ENCODE measurements around the gene ANKRD27.

DNA sequence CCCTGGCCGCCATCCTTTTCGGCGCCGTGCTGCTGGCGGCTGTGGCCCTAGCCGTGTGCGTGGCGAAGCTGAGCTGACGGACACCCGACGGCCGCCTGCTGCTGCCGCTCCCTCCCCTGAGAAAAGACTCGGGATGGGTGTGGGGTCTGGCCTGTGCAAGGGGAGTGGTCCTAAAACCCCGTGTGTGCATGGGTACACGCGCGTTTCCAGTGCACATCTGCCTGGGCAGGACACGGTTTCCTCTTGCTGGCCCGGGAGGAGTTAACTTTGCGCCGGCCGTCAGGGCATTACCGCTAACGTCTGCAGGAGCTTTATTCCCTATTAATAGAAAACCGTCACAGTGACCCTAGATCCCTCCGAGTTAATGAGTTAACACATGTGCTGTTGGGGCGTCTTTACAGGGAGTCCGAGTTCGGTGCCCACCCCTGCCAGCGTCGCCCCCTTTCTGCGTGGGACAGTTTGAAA lies 1.9 kb upstream of the ANKRD27 start:
- TF ChIP-seq, protein P1, sequence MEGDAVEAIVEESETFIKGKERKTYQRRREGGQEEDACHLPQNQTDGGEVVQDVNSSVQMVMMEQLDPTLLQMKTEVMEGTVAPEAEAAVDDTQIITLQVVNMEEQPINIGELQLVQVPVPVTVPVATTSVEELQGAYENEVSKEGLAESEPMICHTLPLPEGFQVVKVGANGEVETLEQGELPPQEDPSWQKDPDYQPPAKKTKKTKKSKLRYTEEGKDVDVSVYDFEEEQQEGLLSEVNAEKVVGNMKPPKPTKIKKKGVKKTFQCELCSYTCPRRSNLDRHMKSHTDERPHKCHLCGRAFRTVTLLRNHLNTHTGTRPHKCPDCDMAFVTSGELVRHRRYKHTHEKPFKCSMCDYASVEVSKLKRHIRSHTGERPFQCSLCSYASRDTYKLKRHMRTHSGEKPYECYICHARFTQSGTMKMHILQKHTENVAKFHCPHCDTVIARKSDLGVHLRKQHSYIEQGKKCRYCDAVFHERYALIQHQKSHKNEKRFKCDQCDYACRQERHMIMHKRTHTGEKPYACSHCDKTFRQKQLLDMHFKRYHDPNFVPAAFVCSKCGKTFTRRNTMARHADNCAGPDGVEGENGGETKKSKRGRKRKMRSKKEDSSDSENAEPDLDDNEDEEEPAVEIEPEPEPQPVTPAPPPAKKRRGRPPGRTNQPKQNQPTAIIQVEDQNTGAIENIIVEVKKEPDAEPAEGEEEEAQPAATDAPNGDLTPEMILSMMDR (IDR thresholded peaks at IDR 0.05; ENCODE audit: insufficient read depth, low read depth, low read length) = no peak
- peak; percentile 61 for TF ChIP-seq EZH2 (IDR thresholded peaks at IDR 0.05; ENCODE audit: insufficient read depth, low read length)

Measured in astrocyte (in vitro differentiated cells and primary cell).